ENCODE measurements around the gene UPK3A.

The UPK3A gene

DNA sequence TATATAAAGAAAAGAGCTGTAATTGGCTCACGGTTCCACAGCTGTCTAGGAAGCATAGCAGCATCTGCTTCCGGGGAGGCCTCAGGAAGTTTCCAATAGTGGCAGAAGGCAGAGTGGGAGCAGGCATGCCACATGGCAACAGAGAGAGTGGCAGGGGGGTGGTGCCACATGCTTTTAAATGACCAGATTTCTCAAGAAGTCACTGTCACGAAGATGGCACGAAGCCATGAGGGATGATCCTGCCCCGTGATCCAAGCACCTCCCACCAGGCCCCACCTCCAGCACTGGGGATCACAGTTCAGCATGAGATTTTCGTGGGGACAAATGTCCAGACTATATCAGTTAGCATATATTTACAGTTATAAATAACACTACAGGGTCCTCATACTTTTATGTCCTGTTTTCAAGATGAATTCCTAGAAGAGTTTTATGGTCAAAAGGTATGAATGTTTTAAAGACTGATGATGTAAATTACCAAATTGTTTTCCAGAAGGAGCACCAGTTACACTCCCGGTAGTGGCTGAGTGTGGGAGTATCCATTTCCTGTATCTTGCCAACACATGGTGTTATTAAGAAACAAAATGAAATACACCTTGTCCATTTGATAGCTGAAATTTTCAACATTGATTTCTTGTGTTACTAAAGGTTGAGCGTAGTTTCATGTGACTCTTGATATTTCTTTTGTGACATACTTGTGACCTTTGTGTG lies 44.2 kb downstream of the UPK3A start:
- DNase-seq (ENCODE audit: low spot score) = no peak
- TF ChIP-seq CTCF (IDR thresholded peaks at IDR 0.05; ENCODE audit: extremely low read depth, missing control alignments) = no peak

- no peak for TF ChIP-seq CTCF (IDR thresholded peaks at IDR 0.05; ENCODE audit: extremely low read depth, missing control alignments)
- no peak for DNase-seq (ENCODE audit: low spot score)
Measured at GRCh38 chr22:45329530-45329936, 44.8 kb downstream of the UPK3A start.

DNA sequence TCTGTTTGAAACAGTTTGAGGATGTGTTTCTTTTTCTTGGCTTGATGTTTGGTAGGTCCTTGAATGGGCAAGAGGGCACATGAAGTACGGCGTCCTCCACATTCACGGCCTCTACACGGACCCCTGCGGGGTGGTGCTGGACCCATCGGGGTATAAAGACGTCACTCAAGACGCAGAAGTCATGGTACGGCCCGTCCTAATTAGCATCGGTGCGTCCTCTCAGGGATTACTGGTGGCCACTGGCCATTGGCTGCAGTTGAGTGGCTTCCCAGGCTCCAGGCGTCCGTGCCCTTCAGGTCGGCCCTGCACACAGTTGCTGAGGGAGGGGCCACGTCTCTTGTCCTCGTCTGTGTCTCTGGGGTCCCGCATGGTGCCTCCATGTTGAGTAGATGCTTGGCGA lies 45.8 kb downstream of the UPK3A start:
- DNase-seq (ENCODE audit: low spot score) = no peak
- no peak for TF ChIP-seq CTCF (IDR thresholded peaks at IDR 0.05; ENCODE audit: extremely low read depth, missing control alignments)

DNA sequence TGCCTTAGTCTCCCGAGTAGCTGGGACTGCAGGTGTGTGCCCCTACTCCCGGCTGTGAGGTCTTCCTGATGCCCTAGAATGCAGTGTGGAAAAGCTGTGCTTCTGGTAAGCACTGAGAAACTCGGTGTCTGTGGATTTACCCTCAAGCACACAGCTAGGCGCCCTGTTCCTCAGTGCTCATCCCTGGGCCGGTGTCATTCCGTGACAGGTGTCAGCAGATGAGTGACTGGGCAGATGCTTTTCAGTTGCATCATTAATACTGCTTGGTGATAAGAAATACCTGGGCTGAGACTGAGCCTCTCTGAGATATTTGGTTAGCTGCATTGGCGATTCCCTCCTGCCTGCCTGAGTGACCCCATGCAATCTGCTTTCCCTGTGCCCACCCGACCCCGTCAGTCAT lies 46.7 kb downstream of the UPK3A start:
- DNase-seq (ENCODE audit: low spot score) = no peak
- no peak for TF ChIP-seq CTCF (IDR thresholded peaks at IDR 0.05; ENCODE audit: extremely low read depth, missing control alignments)

DNA sequence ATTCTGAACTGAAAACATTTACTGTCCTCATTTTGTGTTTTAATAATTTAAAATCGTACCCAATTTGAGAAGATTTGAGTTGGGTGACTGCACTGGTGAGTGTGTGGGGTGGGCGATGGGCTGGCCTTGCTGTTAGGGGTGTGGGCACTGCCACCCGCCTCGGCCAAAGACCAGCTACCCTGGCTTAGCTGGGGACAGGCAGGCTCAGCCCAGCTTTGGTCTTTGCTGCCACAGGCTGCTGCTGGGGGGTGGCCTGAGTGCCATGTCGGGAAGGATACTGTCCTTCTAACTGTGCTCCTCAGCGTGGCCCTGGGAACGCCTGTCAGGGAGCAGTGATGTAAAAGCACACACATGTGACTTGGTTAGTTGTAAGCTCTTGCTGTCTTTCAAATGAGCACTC lies 47.3 kb downstream of the UPK3A start:
- no peak for TF ChIP-seq CTCF (IDR thresholded peaks at IDR 0.05; ENCODE audit: extremely low read depth, missing control alignments)
- DNase-seq (ENCODE audit: low spot score) = no peak

DNA sequence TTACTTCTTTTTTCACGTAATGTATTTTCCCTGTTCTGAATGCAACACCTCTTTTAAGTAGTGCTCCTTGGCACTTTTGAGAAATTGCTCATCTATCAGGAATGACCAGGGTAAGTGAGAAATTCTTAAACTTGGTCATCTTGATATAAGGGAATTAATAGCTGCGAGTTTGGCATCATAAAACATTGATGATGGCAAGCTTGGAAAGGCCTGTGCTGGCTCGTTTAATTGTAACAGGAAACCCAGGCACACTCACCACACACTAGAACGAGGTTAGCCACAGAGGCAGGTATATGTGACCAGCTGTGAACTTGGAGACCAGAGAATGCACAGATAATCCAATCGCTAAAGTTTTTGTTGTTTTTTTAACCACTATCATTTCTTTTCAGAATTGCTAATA lies 49.3 kb downstream of the UPK3A start:
- DNase-seq (ENCODE audit: low spot score) = no peak
- TF ChIP-seq CTCF (IDR thresholded peaks at IDR 0.05; ENCODE audit: extremely low read depth, missing control alignments) = no peak

- no peak for TF ChIP-seq CTCF (IDR thresholded peaks at IDR 0.05; ENCODE audit: extremely low read depth, missing control alignments)
- DNase-seq (ENCODE audit: low spot score) = no peak
Measured at GRCh38 chr22:45334528-45334927, 49.8 kb downstream of the UPK3A start.
